Transverse colon (tissue), 3 donors: ENCODE results near the gene L3MBTL4.

Experiments used
- EP300 ChIP-seq: sonication (generic); formaldehyde crosslinking; IDR thresholded peaks from one replicate; pipeline ENCODE4 v1.6.1; 2017; ENCODE audit warnings: antibody characterized with exemption, low read depth
- TF ChIP-seq, protein P1 (sequence below), 5 experiments: fragments of 200-600 bp in 3 of 5; fragments of 450-650 bp in 2 of 5; sonication (generic) in 3 of 5; IDR thresholded peaks; 1 replicate in 2 of 5; 2 replicates in 3 of 5; pipeline ENCODE4 v1.5.1; 2016 to 2017; ENCODE audit warnings: antibody characterized with exemption in 5 of 5, inconsistent platforms in 3 of 5, mild to moderate bottlenecking in 2 of 5, moderate library complexity in 1 of 5

GRCh38 chr18:6341709-6342108 lies 73.0 kb downstream of the L3MBTL4 start:
- TF ChIP-seq, protein P1, sequence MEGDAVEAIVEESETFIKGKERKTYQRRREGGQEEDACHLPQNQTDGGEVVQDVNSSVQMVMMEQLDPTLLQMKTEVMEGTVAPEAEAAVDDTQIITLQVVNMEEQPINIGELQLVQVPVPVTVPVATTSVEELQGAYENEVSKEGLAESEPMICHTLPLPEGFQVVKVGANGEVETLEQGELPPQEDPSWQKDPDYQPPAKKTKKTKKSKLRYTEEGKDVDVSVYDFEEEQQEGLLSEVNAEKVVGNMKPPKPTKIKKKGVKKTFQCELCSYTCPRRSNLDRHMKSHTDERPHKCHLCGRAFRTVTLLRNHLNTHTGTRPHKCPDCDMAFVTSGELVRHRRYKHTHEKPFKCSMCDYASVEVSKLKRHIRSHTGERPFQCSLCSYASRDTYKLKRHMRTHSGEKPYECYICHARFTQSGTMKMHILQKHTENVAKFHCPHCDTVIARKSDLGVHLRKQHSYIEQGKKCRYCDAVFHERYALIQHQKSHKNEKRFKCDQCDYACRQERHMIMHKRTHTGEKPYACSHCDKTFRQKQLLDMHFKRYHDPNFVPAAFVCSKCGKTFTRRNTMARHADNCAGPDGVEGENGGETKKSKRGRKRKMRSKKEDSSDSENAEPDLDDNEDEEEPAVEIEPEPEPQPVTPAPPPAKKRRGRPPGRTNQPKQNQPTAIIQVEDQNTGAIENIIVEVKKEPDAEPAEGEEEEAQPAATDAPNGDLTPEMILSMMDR (IDR thresholded peaks at IDR 0.05) = no peak
- TF ChIP-seq EP300 = no peak
